Endothelial cell of hepatic sinusoid (primary cell): ENCODE data around the gene JTB.

Experiments
- in situ Hi-C: cut with HindIII; loops from 2 replicates; pipeline ENCODE4 v1.10.0; 2017; ENCODE audit warnings: low sequenced_read_pairs

The JTB gene

GRCh38 chr1:153933955-153934354 is 43.5 kb downstream of the JTB start:
- in situ Hi-C loops: no loop called here

- in situ Hi-C loops: no loop called here
Measured at GRCh38 chr1:153933430-153933829, 44.0 kb downstream of the JTB start.

- in situ Hi-C loops: no loop called here
Measured at GRCh38 chr1:153932156-153933131, 45.0 kb downstream of the JTB start.

GRCh38 chr1:153929981-153930948 is 47.2 kb downstream of the JTB start:
- in situ Hi-C loops: no loop called here

GRCh38 chr1:153929426-153929825 is 48.0 kb downstream of the JTB start:
- in situ Hi-C loops: no loop called here

GRCh38 chr1:153928791-153929341 is 48.6 kb downstream of the JTB start:
- in situ Hi-C loops: no loop called here

GRCh38 chr1:153928245-153928644 is 49.2 kb downstream of the JTB start:
- in situ Hi-C loops: no loop called here

GRCh38 chr1:153926405-153926804 is 51.1 kb downstream of the JTB start:
- in situ Hi-C loops: no loop called here
